Measurements from ENCODE around the gene IRF2. TPM values are rescaled to one million over a fixed set of nuclear protein-coding genes. Genes with fewer than 3 reads are reported as not detected.
"Not testable (repeated sequence)": the region's sequence is repeated elsewhere in the genome, so short reads cannot be mapped to it uniquely, and the experiment has no call there.

The IRF2 gene
- total and polyA plus RNA-seq, 9 donors = 27.8 to 68.4 (median 40.7) TPM

DNA sequence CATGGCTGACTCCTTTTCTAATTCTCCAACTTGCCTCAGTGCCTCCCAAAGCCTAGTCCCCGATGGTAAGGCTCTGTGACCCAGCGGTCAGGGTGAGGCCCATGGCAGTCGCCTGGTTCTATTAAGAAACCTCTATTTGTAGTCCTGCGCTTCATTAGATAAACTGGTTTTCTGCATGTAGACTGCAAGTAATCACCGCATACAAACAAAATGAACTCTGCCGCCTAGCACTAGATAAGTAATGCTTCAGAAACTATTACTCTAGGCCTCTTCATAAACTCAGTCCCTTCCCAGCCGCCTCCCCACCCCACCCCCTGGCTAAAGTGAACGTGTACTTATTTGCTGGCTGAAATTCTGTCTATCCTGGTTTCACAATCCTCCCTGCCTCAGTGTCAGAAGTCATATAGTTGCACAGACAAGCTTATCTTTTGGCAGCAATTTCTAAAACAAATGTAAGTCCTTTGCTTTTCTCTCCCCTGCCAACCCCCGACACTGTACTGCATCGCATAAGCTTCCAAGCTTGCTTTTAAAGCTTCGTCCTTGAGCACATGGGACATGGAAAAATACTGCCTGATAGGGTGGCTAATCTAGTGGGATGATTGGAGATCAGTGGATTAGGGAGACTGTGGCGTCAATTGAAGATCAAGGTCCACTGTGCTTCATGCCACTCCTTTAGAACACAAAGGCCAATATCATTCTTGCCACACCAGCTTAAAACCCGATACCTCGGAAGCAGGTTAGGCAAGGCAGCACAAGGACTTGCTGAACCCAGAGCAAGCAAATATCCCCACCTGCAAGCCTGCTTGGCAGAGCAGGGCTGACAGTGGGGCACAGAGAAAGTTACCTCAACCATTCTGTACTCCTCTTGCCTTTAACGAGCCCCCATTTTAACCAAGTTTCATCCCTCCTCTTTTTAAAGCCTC lies 125.8 kb downstream of the IRF2 start:
- intact Hi-C loops (cut with DNase I) = loop anchor here in 2 of 4 donors (10.0 kb wide), 2 partner anchors 64 to 126 kb away; partner anchors contain the start of gene IRF2 (in 1 of the 2)
- DNase-seq = peak; percentile 72 to 85 (median 82)

DNA sequence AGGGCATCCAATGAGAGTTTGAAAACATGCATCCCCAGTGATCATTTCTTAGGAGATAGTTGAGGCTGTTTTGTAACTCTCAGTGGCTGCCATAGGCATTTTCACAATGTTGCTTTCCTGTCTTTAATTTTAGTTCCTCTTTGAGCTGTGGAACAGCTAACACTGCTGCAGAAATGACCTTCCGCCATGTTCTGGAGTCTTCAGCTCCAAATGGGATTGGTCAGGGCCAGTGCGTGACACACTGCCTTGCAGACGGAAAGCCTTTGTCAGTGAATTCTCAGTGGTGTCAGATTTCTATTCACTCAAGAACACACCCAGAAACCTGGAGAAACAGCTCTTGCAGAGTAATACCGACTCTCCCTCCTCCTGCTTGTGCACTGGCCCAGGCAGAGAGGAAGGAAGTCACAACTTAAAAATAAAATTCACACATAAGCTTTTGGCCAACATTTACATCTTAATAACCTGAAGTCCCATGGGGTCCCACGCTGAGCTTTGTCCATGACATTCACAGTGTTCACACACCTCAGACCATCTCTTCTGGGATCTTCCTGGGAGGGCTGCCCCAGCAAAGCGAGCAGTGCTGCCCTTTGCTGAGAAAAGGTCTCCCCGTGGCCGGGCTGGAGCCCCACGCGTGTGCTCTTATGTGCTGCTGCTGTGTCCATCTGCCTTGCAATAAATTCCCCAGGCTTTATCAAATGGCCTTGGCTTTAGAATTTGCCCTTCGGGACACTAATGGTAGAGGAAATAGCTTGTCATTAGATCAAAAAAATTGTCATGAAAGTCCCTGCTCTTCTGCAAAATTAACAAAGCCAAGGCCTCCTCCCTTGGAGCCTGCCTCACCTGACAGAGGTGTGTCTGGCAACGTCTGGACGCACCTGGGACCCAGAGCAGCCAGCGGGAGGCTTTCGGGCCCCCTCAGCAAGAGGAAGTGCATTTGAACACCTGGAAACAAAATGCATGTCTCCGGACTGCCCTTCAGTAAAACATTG lies 126.8 kb downstream of the IRF2 start:
- TF ChIP-seq, protein P1, sequence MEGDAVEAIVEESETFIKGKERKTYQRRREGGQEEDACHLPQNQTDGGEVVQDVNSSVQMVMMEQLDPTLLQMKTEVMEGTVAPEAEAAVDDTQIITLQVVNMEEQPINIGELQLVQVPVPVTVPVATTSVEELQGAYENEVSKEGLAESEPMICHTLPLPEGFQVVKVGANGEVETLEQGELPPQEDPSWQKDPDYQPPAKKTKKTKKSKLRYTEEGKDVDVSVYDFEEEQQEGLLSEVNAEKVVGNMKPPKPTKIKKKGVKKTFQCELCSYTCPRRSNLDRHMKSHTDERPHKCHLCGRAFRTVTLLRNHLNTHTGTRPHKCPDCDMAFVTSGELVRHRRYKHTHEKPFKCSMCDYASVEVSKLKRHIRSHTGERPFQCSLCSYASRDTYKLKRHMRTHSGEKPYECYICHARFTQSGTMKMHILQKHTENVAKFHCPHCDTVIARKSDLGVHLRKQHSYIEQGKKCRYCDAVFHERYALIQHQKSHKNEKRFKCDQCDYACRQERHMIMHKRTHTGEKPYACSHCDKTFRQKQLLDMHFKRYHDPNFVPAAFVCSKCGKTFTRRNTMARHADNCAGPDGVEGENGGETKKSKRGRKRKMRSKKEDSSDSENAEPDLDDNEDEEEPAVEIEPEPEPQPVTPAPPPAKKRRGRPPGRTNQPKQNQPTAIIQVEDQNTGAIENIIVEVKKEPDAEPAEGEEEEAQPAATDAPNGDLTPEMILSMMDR (IDR thresholded peaks at IDR 0.05) = no peak
- TF ChIP-seq EP300 (IDR thresholded peaks at IDR 0.05) (peak; percentile 4), POLR2A (IDR thresholded peaks at IDR 0.05) (no peak)
- intact Hi-C loops (cut with DNase I) = loop anchor here in 2 of 4 donors (10.0 kb wide), 2 partner anchors 63 to 127 kb away; partner anchors contain the start of gene IRF2 (in 1 of the 2)
- H3K36me3 ChIP-seq = no peaks in the 10 kb centered on the region
- no peaks in the 10 kb centered on the region for H3K9me3 ChIP-seq
- peak in 1 of 5 donors; percentile 42 for DNase-seq
- 23 to 36% (median 27%) methylated on average over 16 of the region's 16 CpGs for WGBS, 3 donors
- H3K27me3 ChIP-seq = no peaks in the 10 kb centered on the region
- peak overlapping the region in 1 of 2 donors; percentile 75 for H3K27ac ChIP-seq
- H3K4me3 ChIP-seq = no peak overlapping the region
- peaks cover 24% of the 10 kb centered on the region for H3K4me1 ChIP-seq (ENCODE audit: insufficient read depth)

More for the DNA sequence above, 125.8 kb downstream of the IRF2 start:
- no peak for TF ChIP-seq EP300 (IDR thresholded peaks at IDR 0.05)
- peak; percentile 3 for TF ChIP-seq POLR2A (IDR thresholded peaks at IDR 0.05)
- TF ChIP-seq, protein P1 (IDR thresholded peaks at IDR 0.05) = peak in 1 of 3 donors; percentile 9
- no peaks in the 10 kb centered on the region for H3K9me3 ChIP-seq
- H3K36me3 ChIP-seq = no peaks in the 10 kb centered on the region
- WGBS, 3 donors = 12 to 22% (median 15%) methylated on average over 15 of the region's 15 CpGs
- peaks cover 23% of the 10 kb centered on the region for H3K4me1 ChIP-seq (ENCODE audit: insufficient read depth)
- peak overlapping the region in 1 of 2 donors; percentile 75 for H3K27ac ChIP-seq
- no peak overlapping the region for H3K4me3 ChIP-seq
- H3K27me3 ChIP-seq = no peaks in the 10 kb centered on the region

DNA sequence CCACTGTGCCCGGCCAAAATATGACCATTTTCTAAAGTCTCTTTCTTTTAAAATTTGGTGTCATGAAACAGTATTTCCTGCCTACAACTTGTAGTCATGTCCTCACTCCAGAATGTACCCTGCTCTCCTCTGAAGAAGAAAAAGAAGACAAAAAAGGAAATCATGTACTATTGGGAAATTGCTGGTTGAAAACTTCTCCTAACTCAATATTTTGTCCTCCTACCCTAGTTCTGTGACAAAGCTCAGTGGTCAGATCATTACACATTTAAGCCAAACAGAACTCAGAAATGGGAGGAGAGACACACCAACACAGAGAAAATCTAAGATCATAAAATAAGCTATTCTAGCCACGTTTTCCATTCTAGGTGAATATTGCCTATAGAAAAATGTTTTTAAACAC lies 127.7 kb downstream of the IRF2 start:
- Histone ChIP-seq H3K27ac (peak overlapping the region in 1 of 2 donors; percentile 75), H3K27me3 (no peaks in the 10 kb centered on the region), H3K36me3 (no peaks in the 10 kb centered on the region), H3K4me1 (ENCODE audit: insufficient read depth) (peaks cover 24% of the 10 kb centered on the region), H3K4me3 (no peak overlapping the region), H3K9me3 (no peaks in the 10 kb centered on the region)
- DNase-seq = no peak
- 81 to 88% (median 86%) methylated on average over 2 of the region's 2 CpGs for WGBS, 3 donors
- TF ChIP-seq EP300 (IDR thresholded peaks at IDR 0.05) = no peak
- no peak for TF ChIP-seq POLR2A (IDR thresholded peaks at IDR 0.05)
- TF ChIP-seq, protein P1 (IDR thresholded peaks at IDR 0.05) = no peak
- intact Hi-C loops (cut with DNase I) = loop anchor here in 2 of 4 donors (10.0 kb wide), 2 partner anchors 62 to 128 kb away; partner anchors contain the start of gene IRF2 (in 1 of the 2)

DNA sequence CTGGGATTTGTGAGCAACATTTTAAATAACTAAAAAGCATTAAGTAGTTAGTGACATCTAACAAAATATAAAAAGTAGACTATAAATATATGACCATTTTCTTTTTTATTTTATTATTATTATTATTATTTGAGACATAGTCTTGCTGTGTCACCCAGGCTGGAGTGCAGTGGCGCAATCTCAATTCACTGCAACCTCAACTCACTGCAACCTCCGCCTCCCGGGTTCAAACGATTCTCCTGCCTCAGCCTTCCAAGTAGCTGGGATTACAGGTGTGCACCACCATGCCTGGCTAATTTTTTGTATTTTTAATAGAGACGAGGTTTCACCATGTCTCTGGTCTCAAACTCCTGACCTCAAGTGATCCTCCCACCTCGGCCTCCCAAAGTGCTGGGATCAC lies 128.1 kb downstream of the IRF2 start:
- Histone ChIP-seq H3K4me1 (ENCODE audit: insufficient read depth) (peaks cover 24% of the 10 kb centered on the region), H3K27ac (peak overlapping the region in 1 of 2 donors; percentile 75)
- intact Hi-C loops (cut with DNase I) = loop anchor here in 2 of 4 donors (10.0 kb wide), 2 partner anchors 61 to 129 kb away; partner anchors contain the start of gene IRF2 (in 1 of the 2)
- DNase-seq, H3K9me3 ChIP-seq, H3K36me3 ChIP-seq, H3K4me3 ChIP-seq, H3K27me3 ChIP-seq: not testable (repeated sequence)
- 92 to 95% (median 95%) methylated on average over 6 of the region's 6 CpGs for whole genome bisulfite sequencing, 3 donors

Data from ovary (tissue), 9 donors.